ENCODE results near the gene ARL15. TPM values are rescaled to one million over a fixed set of nuclear protein-coding genes. Genes with fewer than 3 reads are reported as not detected.

The ARL15 gene
- 94.4 and 162 TPM in 2 replicates for total RNA-seq

DNA sequence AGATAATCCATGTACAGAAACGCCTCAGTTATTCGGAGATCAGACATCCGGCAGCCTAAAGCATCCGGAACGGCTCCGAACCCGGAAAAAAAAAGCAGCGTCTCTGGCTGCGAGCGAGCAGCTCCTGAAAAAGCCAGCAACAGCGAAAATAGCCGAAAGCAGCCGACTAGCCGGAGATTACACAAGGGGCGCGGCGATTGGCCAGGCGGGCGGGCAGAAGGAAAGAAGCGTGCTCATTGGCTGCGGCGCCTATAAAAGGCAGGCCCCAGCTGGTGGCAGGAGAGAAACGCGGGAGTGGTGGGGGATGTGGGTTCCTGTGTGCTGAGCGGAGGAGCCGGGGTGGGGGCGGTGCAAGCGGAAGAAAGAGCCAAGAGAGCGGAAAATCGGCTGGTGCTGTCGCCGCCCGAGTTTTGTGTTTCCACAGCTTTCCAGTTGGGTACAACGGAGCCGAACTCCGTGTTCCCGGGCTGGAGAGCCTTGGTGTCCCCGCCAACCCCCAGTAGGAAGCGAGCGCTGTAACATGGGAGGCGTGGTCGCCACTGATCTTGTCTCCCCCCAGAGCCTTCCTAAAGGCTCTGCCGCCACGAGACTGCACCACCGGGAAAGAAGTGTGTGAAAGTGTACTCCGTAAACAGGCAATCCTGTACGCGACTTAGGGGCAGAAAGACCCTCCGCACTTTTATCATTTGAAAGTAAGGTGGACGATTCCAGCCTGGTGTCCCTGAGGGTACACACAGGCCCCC lies at the start of gene ARL15:
Gene ARL15, minus strand, starts transcription at position 141 of the 743 bp plus-strand sequence.

Other genes with a start within 250 kb of the ARL15 start
- not detected in 2 replicates for gene HSPB3, start 145.1 kb upstream of the ARL15 start, total RNA-seq
- 11.2 and 18.4 TPM in 2 replicates for gene SNX18, start 207.2 kb upstream of the ARL15 start, total RNA-seq